C4-2B (cell line): ENCODE measurements around the gene SLC39A5.

ENCODE experiments used
- ZFX ChIP-seq: fragments of 450-650 bp; IDR thresholded peaks from 2 replicates; pipeline ENCODE4 v1.6.1; 2017
- TF ChIP-seq, protein P1 (sequence below): fragments of 450-650 bp; conservative IDR thresholded peaks from 2 replicates; pipeline ENCODE4 v1.5.1; 2017; ENCODE audit warnings: mild to moderate bottlenecking

DNA sequence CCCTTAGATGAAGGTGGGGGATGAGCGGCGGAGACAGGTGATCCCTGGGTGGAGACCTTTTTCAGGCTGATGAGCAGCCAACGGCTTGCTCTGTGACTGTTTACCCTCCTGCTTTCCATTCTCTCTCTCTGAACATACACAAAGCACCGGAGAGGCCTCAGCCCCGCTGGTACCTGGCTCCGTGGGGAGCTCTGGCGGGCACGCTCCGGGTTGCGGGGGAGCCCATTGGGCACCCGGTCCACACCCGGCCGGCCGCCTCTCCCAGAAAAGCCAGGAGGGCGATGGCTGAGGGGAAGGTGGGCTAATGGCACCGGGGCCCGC, 41.1 kb upstream of the SLC39A5 start:
- TF ChIP-seq, protein P1, sequence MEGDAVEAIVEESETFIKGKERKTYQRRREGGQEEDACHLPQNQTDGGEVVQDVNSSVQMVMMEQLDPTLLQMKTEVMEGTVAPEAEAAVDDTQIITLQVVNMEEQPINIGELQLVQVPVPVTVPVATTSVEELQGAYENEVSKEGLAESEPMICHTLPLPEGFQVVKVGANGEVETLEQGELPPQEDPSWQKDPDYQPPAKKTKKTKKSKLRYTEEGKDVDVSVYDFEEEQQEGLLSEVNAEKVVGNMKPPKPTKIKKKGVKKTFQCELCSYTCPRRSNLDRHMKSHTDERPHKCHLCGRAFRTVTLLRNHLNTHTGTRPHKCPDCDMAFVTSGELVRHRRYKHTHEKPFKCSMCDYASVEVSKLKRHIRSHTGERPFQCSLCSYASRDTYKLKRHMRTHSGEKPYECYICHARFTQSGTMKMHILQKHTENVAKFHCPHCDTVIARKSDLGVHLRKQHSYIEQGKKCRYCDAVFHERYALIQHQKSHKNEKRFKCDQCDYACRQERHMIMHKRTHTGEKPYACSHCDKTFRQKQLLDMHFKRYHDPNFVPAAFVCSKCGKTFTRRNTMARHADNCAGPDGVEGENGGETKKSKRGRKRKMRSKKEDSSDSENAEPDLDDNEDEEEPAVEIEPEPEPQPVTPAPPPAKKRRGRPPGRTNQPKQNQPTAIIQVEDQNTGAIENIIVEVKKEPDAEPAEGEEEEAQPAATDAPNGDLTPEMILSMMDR: no peak
- TF ChIP-seq ZFX: no peak
